Prostate gland (tissue), 2 donors: ENCODE measurements around the gene ARHGAP6.

Experiments
- CTCF ChIP-seq, 4 experiments: fragments of 200-600 bp in 2 of 4; fragments of 450-650 bp in 2 of 4; sonication (generic) in 2 of 4; IDR thresholded peaks; 1 replicate in 3 of 4; 2 replicates in 1 of 4; pipeline ENCODE4 v1.5.1; 2016 to 2019; ENCODE audit warnings: antibody characterized with exemption in 4 of 4, mild to moderate bottlenecking in 2 of 4, moderate library complexity in 2 of 4
- POLR2A ChIP-seq: fragments of 450-650 bp; IDR thresholded peaks from one replicate; pipeline ENCODE4 v1.6.1; 2016; ENCODE audit warnings: antibody characterized with exemption, mild to moderate bottlenecking
- POLR2AphosphoS5 ChIP-seq: sonication (generic); formaldehyde crosslinking; IDR thresholded peaks from one replicate; pipeline ENCODE4 v1.6.1; 2017; ENCODE audit warnings: antibody characterized with exemption

GRCh38 chrX:11422525-11422857, 243.2 kb downstream of the ARHGAP6 start:
- TF ChIP-seq CTCF (IDR thresholded peaks at IDR 0.05) (no peak), POLR2A (no peak), POLR2AphosphoS5 (no peak)
